HCT116 (cell line): ENCODE results near the gene TEDDM1. TPM values are rescaled to one million over a fixed set of nuclear protein-coding genes. Genes with fewer than 3 reads are reported as not detected.
"Not testable (repeated sequence)": the region's sequence is repeated elsewhere in the genome, so short reads cannot be mapped to it uniquely, and the experiment has no call there.

Source experiments
- ATAC-seq: fragments of 200-7000 bp; cut with Tn5 transposase; 2 replicates; pipeline ENCODE4 v1.9.1; 2020; ENCODE audit warnings: mild to moderate bottlenecking, moderate library complexity
- BruUV-seq: library from RNA; stranded (reverse); fragments of 400-500 nt; replicated peaks from 2 replicates; lab custom pipeline; 2021; lab: Mats Ljungman, UMichigan
- CTCF ChIA-PET: fragments of 300-600 bp; sonication (Branson Sonifier 250); formaldehyde crosslinking; loops from one replicate; lab custom pipeline; 2021; ENCODE audit warnings: antibody characterized with exemption; lab: Charles Lee
- POLR2A ChIA-PET: fragments of 300-600, 350-600 bp; sonication (Branson Sonifier 250); formaldehyde crosslinking; loops from one replicate; lab custom pipeline; 2021; ENCODE audit warnings: antibody characterized with exemption; lab: Charles Lee
- RAD21 ChIA-PET, 2 experiments: fragments of 300-600 bp; sonication (Branson Sonifier 250); formaldehyde crosslinking; loops; one replicate each; lab custom pipeline; 2023; ENCODE audit warnings: low total read pairs in 2 of 2; ENCODE audit not compliant: uncharacterized antibody in 2 of 2, unreplicated experiment in 2 of 2, low non-redundant PET in 1 of 2; lab: Charles Lee
- DNase-seq: peaks from one replicate; pipeline ENCODE4 v3.0.0-alpha.2; 2010; ENCODE audit warnings: low read depth, low spot score
- H2AFZ ChIP-seq: fragments of 200-600 bp; shearing (Covaris generic), sonication (generic); 2 replicates; pipeline ENCODE4 v1.6.1; 2017; ENCODE audit warnings: low read depth, mixed run types, mixed read lengths, antibody characterized with exemption, low read length; ENCODE audit not compliant: poor library complexity, severe bottlenecking
- H3K27ac ChIP-seq: 2 replicates; pipeline ENCODE4 v1.5.1; 2012; ENCODE audit warnings: low read depth, low read length
- H3K27me3 ChIP-seq: fragments of 200-600 bp; sonication (generic); 2 replicates; pipeline ENCODE4 v1.6.1; 2016; ENCODE audit warnings: mixed run types, low read length, mixed read lengths; ENCODE audit not compliant: insufficient read depth
- H3K36me3 ChIP-seq, 2 experiments: fragments of 200-500 bp in 1 of 2; fragments of 200-600 bp in 1 of 2; sonication (Bioruptor generic) in 1 of 2; sonication (generic) in 1 of 2; 2 replicates each; pipeline versions ENCODE4 v1.5.1 to v1.6.1; 2014 to 2016; ENCODE audit warnings: low read length in 2 of 2, inconsistent platforms in 1 of 2, mixed read lengths in 1 of 2, mixed run types in 1 of 2; ENCODE audit not compliant: insufficient read depth in 2 of 2, control insufficient read depth in 1 of 2
- H3K4me1 ChIP-seq, 2 experiments: fragments of 200-600 bp in 1 of 2; sonication (generic) in 1 of 2; 2 replicates each; pipeline versions ENCODE4 v1.5.1 to v1.6.1; 2012 to 2017; ENCODE audit warnings: low read length in 2 of 2, inconsistent platforms in 1 of 2, mild to moderate bottlenecking in 1 of 2, mixed read lengths in 1 of 2, mixed run types in 1 of 2, moderate library complexity in 1 of 2; ENCODE audit not compliant: insufficient read depth in 2 of 2, control insufficient read depth in 1 of 2
- H3K4me2 ChIP-seq: fragments of 200-600 bp; sonication (generic); 2 replicates; pipeline ENCODE4 v1.6.1; 2017; ENCODE audit warnings: mixed run types, low read length, mixed read lengths
- H3K4me3 ChIP-seq, 2 experiments: fragments of 200-600 bp in 1 of 2; sonication (generic) in 1 of 2; replicated peaks in 1 of 2; 2 replicates each; pipeline ENCODE4 v1.5.1; 2011 to 2016; ENCODE audit warnings: low read length in 2 of 2, control low read depth in 1 of 2, low read depth in 1 of 2, mild to moderate bottlenecking in 1 of 2, mixed read lengths in 1 of 2, mixed run types in 1 of 2
- H3K79me2 ChIP-seq: fragments of 200-600 bp; sonication (generic); 2 replicates; pipeline ENCODE4 v1.6.1; 2017; ENCODE audit warnings: mild to moderate bottlenecking, mixed run types, low read length, moderate library complexity, mixed read lengths; ENCODE audit not compliant: insufficient read depth
- H3K9ac ChIP-seq: fragments of 200-600 bp; sonication (generic); 2 replicates; pipeline ENCODE4 v1.6.1; 2016; ENCODE audit warnings: low read length, mixed read lengths
- H3K9me2 ChIP-seq: fragments of 200-600 bp; sonication (generic), shearing (Covaris generic); 2 replicates; pipeline ENCODE4 v1.6.1; 2017; ENCODE audit warnings: mixed run types, mild to moderate bottlenecking, moderate library complexity; ENCODE audit not compliant: insufficient read depth
- H3K9me3 ChIP-seq, 2 experiments: fragments of 200-500 bp in 1 of 2; fragments of 200-600 bp in 1 of 2; sonication (Bioruptor generic) in 1 of 2; sonication (generic) in 1 of 2; 2 replicates each; pipeline ENCODE4 v1.6.1; 2014 to 2017; ENCODE audit warnings: low read length in 2 of 2, mixed read lengths in 2 of 2, inconsistent platforms in 1 of 2, low read depth in 1 of 2, mild to moderate bottlenecking in 1 of 2, mixed run types in 1 of 2, moderate library complexity in 1 of 2; ENCODE audit not compliant: control insufficient read depth in 1 of 2, insufficient read depth in 1 of 2
- H4K20me1 ChIP-seq: fragments of 200-600 bp; sonication (generic), shearing (Covaris generic); 2 replicates; pipeline ENCODE4 v1.6.1; 2017; ENCODE audit warnings: mixed run types, mild to moderate bottlenecking, moderate library complexity; ENCODE audit not compliant: insufficient read depth
- ATF3 ChIP-seq: IDR thresholded peaks from 2 replicates; pipeline ENCODE4 v1.6.1; 2012
- EZH2 ChIP-seq: fragments of 200-600 bp; sonication (generic); IDR thresholded peaks from 2 replicates; pipeline ENCODE4 v1.6.1; 2017; ENCODE audit warnings: antibody characterized with exemption, mixed run types
- EZH2phosphoT487 ChIP-seq: fragments of 200-600 bp; IDR thresholded peaks from 2 replicates; pipeline ENCODE4 v1.6.1; 2018; ENCODE audit warnings: antibody characterized with exemption, borderline replicate concordance
- JUND ChIP-seq: IDR thresholded peaks from 2 replicates; pipeline ENCODE4 v1.6.1; 2012
- POLR2AphosphoS5 ChIP-seq: IDR thresholded peaks from 2 replicates; pipeline ENCODE4 v1.6.1; 2011; ENCODE audit warnings: mild to moderate bottlenecking, low read depth, low read length, moderate library complexity
- RAD21 ChIP-seq: IDR thresholded peaks from 2 replicates; pipeline ENCODE4 v1.6.1; 2012; ENCODE audit warnings: low read depth, mild to moderate bottlenecking
- TCF7L2 ChIP-seq: IDR thresholded peaks from 2 replicates; pipeline ENCODE4 v1.7.0; 2011; ENCODE audit warnings: borderline replicate concordance, inconsistent platforms; ENCODE audit not compliant: insufficient read depth, insufficient read length; ENCODE audit errors: extremely low read depth
- YY1 ChIP-seq: IDR thresholded peaks from 2 replicates; pipeline ENCODE4 v1.6.1; 2011; ENCODE audit warnings: low read length, low read depth, moderate library complexity, mild to moderate bottlenecking; ENCODE audit not compliant: insufficient replicate concordance; ENCODE audit errors: extremely low read depth
- ZFX ChIP-seq: fragments of 450-650 bp; IDR thresholded peaks from 2 replicates; pipeline ENCODE4 v1.6.1; 2017
- intact Hi-C: fragments of 100-400 bp; cut with micrococcal nuclease; formaldehyde crosslinking; loops from 2 replicates; pipeline ENCODE4 v1.10.0; 2022
- total RNA-seq: library from RNA; stranded (reverse); gene quantifications from one replicate; pipeline ENCODE4 v1.2.1, GENCODE V29; 2021; ENCODE audit not compliant: unreplicated experiment

TEDDM1 gene
- total RNA-seq, 1 experiment from 2014 or later = not detected

DNA sequence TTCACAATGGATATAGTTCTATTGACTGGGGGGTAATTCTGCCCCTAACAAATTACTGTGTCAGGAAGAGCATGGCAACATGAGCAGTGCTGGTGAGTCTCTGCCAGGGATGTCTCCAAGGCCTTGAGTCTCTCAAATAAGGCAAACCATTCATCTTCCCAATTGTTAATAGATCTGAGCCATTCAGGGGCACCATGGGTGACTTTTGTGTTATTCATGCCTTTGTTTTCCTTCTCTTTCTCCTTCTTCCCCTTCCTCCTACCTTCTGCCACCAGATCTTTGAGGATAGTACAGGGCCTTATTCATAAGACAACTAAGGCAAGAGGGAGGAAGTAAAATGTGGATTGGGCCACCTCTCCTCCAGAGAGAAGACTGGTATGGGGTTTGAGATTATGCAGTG, 49.6 kb upstream of the TEDDM1 start, which contains the start of gene RGSL1:
Gene RGSL1, plus strand, starts transcription at position 60 of the 400 bp plus-strand sequence. Its CDS starts 20 bp downstream, at position 80.
- H3K4me1 ChIP-seq = no peaks in the 10 kb centered on the region
- no peak for TF ChIP-seq EZH2
- TF ChIP-seq TCF7L2 = no peak
- no peak for TF ChIP-seq YY1
- TF ChIP-seq POLR2AphosphoS5 = no peak
- no peak for TF ChIP-seq ZFX
- TF ChIP-seq EZH2phosphoT487 = no peak
- TF ChIP-seq JUND = no peak
- no peak for TF ChIP-seq RAD21
- ChIA-PET POLR2A (no interaction called here), CTCF (no interaction called here), RAD21 (no interaction called here)
- H3K27ac ChIP-seq = no peak within 1 kb of the TSS
- H3K79me2 ChIP-seq = no peaks in the 10 kb centered on the region
- H3K9ac ChIP-seq = no peak within 1 kb of the TSS
- H2AFZ ChIP-seq = no peak within 1 kb of the TSS
- no peaks in the 10 kb centered on the region for H3K36me3 ChIP-seq
- intact Hi-C loops = no loop called here
- no peak for ATAC-seq
- H3K4me2 ChIP-seq = no peak within 1 kb of the TSS
- no peak within 1 kb of the TSS for H3K4me3 ChIP-seq
- H3K27me3 ChIP-seq = no peaks in the 10 kb centered on the region
- no peaks in the 10 kb centered on the region for H3K9me3 ChIP-seq
- no peak for DNase-seq
- H3K9me2 ChIP-seq = no peaks in the 10 kb centered on the region
- no TSS peak for BruUV-seq
- H4K20me1 ChIP-seq = no peaks in the 10 kb centered on the region

DNA sequence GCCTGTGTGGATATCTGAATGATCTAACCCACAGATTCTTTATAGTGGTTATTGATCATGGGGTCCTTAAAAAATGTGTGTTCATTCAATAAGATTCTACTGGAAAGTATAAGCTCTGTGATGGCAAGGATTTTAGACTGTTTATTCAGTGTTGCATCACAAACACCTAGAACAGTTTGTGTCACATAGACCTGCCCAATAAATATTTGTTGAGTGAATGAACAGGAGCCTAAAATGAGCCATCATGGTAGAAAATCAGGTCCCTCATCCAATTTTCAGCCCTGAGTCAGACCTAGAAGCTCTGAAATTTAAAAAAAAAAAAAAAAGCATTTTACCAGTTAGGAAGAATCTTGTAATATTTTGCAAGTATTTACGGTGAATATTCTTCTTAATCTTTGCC, 47.2 kb upstream of the TEDDM1 start:
- no peak for ATAC-seq
- CTCF ChIA-PET = interaction anchor here (1.3 kb wide), 1 partner anchor 339 kb away, joined by 3 read pairs; no protein-coding TSS in a partner anchor
- H3K9me3 ChIP-seq = no peaks in the 10 kb centered on the region

DNA sequence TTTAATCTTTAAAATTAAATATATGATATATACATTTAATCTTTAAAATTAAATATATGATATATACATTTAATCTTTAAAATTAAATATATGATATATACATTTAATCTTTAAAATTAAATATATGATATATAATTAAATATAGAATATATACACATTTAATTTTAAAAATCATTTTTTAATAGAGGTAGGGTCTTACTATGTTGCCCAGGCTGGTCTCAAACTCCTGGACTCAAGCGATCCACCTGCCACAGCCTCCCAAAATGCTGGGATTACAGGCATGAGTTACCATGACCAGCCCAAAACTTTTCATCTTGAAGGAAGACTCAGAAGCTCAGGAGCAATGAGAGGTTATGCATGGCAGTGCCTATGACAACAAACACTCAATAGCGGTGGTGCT, 46.7 kb upstream of the TEDDM1 start:
- H3K79me2 ChIP-seq, H3K4me3 ChIP-seq, ATAC-seq, H3K9me2 ChIP-seq, H3K36me3 ChIP-seq, DNase-seq, H3K27me3 ChIP-seq, H2AFZ ChIP-seq, RAD21 ChIA-PET, H4K20me1 ChIP-seq, POLR2A ChIA-PET, H3K9me3 ChIP-seq, BruUV-seq, H3K27ac ChIP-seq, H3K4me1 ChIP-seq, H3K9ac ChIP-seq, H3K4me2 ChIP-seq: not testable (repeated sequence)
- CTCF ChIA-PET = interaction anchor here (1.3 kb wide), 1 partner anchor 340 kb away, joined by 3 read pairs; no protein-coding TSS in a partner anchor
- intact Hi-C loops = loop anchor here (2.0 to 5.0 kb wide), 3 partner anchors 148 to 362 kb away; no protein-coding TSS in a partner anchor

More for the DNA sequence above, 47.2 kb upstream of the TEDDM1 start:
- Histone ChIP-seq H3K9me2 (no peaks in the 10 kb centered on the region), H3K4me2 (no peak overlapping the region), H3K79me2 (no peaks in the 10 kb centered on the region), H3K4me1 (no peaks in the 10 kb centered on the region), H3K27ac (no peak overlapping the region), H4K20me1 (no peaks in the 10 kb centered on the region), H3K36me3 (no peaks in the 10 kb centered on the region)
- BruUV-seq = no TSS peak
- RAD21 ChIA-PET = no interaction called here
- POLR2A ChIA-PET = no interaction called here
- intact Hi-C loops = loop anchor here (2.0 to 5.0 kb wide), 3 partner anchors 147 to 363 kb away; no protein-coding TSS in a partner anchor
- TF ChIP-seq ATF3 (no peak), JUND (no peak)
- TF ChIP-seq, all 23 proteins: peak for 0
- Histone ChIP-seq H3K4me3 (no peak overlapping the region), H3K27me3 (no peaks in the 10 kb centered on the region), H3K9ac (no peak overlapping the region), H2AFZ (no peak overlapping the region)
- DNase-seq = no peak
